ENCODE results near the gene AIF1.
A peak's percentile ranks its signal among the peaks of the same experiment; 100 is the strongest.

AIF1 gene

DNA sequence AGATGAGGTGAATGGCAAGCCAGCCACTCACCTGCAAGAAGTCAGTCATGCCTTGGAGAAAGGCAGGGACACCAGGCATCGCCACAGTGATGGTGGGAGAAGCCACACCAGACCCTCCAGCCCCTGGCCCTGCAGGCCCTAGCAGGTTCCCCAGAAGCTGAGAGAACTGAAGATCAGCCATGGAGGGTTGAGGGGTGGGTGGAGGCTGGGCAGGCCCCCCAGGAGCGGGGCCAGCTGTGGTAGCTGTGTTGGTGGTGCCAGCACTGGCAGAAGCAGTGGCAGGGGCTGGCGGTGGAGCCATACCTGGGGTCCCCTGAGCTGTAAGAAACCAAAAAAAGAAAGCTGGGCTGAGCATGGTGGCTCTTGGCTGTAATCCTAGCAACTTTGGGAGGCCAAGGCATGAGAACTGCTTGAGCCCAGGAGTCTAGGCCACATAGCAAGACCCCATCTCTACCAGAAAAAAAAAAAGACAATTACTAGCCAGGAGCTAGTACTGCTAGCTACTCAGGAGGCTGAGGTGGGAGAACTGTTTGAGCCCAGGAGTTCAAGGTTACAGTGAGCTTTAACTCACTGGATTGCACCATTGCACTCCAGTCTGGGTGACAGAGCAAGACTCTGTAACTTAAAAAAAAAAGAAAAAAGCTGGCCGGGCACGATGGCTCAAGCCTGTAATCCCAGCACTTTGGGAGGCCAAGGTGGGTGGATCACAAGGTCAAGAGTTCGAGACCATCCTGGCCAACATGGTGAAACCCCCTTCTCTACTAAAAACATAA is 27.9 kb downstream of the AIF1 start:
- no peak for DNase-seq (ENCODE audit: low read depth in 2 of 2)

DNA sequence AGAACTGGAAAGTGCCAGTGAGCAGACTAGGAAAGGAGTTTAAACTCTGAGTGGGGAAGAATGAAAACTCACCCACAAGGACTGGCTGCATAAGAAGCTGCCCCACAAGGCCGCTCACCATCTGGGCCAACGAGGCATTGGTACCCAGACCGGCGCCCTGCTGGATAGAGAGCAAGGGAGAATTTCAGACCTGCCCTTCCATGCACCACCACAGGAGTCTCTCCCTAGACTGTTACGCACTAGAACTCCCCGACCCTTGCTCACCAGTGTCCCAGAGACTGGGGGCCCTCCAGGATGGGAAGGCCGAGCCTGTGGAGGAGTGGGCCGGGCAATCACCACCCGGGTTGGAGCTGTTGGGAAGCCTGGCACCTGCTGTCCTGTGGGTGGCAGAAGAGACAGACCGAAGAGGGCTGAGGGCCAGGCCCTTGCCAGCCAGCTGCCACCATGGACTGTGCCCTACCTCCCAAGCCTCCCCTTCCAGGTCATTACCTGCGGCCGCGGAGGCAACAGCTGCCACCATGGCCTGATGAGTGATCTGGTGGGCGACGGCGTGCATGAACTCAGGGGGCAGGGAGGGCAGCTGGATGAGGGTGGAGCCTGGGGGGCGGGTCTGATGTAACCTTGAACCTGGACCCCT is 28.9 kb downstream of the AIF1 start:
- no peak for DNase-seq (ENCODE audit: low read depth in 2 of 2)

DNA sequence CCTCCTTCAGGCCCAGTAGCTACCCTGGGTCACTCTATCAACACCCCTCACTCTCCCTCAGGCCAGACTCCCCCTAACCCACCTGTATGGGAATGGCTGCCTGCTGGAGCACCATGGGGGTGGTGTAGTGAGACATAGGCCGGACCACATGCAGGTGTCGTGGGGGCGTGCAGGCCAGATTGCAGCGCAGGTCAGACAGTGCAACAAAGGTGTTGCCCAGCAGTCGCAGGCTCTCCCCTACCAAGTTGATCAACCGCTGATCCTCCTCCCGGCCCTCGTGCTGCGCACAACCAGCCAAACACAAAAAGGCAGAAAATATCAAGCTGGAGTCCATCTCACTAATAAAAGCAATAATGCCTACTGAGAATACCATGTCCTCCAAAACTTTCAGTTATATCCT is 30.3 kb downstream of the AIF1 start:
- no peak for DNase-seq (ENCODE audit: low read depth in 2 of 2)

DNA sequence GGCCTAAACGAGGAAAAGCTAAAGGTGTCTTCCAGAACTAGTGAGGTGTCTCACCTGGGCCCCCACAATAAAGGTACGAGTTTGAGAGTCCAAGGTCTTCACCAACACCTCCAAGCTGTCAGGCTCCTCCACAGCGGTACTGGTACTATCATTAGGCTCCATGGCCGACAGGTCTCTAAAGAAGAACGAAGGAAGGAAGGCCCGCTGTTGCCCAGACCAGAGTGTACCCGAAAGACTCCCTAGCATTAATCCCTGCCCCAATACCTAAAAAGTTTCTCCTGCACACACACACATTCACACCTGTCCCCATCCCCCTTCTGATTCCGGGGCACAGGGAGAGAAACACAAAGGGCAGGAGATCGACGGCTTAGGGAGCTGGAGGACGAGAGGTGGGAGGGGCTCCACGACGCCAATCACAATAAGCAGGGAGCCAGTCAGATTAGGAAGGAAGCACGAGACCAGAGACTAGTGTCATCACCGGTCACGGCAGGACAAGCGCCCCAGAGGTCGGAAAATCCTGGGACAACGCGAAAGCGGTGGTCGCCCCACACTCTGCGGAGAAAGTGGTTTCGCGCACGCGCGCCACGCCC is 36.7 kb downstream of the AIF1 start:
- no peak for DNase-seq (ENCODE audit: low read depth in 2 of 2)

DNA sequence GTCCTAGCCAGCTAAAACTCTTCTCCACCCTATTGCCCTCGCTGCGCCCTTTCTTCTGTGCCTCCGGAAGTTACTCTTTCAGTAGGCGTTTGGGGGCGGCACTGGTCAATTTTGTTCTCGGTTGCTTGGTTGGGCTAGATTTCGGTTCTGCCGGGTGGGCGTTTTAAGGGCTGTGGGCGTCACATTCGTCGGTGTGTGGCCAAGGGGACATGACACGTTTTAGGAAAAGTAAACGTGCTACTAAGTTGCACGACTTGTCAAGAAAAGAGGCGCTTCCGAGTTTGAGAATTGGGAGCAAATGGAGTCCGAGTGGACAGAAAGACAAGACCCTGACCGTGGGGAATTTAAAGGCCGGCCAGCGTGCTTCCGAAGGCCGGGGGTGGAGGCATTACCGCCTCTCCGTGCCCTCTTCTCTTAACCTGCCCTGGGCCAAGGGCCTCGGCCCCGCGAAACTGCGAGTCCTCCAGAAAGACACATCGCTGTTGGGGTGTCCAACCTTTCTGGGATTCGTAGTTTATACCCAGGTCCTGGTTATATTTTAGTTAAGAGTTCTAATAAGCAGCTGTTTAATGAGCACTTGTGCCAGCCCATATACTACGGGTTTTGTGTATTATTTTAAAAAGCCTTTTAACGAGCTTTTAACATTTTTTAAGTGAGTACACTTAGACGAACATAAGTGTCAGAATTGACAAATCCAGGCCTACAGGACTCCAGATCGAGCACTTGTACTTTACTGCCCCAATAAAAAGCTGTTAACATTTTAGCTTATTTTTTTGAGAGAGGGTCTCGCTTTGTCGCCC is 38.1 kb downstream of the AIF1 start:
- peak; percentile 76 to 82 for DNase-seq (ENCODE audit: low read depth in 2 of 2)

DNA sequence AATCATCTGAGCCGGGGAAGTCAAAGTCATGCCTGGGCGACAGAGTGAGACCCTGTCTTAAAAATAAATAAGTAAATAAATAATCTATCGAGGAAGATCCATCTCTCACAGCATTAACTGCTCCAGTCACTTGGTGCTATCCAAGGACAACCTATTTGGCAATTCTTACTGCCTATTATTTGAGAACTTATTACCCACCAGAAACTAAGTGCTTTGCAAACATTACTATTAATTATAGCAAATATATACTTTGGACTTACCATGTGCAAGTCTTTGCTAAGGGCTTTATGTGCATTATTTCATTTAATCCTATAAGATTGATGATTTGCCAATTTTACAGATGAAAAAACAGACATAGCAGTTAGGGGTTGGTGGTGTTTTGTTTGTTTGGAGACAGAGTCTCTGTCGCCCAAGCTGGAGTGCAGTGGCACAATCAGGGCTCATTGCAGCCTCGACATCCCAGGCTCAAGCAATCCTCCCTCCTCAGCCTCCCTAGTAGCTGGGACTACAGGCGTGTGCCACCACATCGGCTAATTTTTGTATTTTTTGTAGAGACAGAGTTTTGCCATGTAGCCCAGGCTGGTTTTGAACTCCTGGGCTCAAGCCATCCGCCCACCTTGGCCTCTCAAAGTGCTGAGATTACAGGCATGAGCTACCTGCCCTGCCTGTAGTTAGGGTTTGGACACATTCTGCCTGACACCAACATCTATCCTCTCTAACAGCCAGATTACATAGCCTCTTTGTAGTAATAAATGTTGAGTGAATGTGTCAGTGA is 39.7 kb downstream of the AIF1 start:
- DNase-seq (ENCODE audit: low read depth in 2 of 2) = no peak

DNA sequence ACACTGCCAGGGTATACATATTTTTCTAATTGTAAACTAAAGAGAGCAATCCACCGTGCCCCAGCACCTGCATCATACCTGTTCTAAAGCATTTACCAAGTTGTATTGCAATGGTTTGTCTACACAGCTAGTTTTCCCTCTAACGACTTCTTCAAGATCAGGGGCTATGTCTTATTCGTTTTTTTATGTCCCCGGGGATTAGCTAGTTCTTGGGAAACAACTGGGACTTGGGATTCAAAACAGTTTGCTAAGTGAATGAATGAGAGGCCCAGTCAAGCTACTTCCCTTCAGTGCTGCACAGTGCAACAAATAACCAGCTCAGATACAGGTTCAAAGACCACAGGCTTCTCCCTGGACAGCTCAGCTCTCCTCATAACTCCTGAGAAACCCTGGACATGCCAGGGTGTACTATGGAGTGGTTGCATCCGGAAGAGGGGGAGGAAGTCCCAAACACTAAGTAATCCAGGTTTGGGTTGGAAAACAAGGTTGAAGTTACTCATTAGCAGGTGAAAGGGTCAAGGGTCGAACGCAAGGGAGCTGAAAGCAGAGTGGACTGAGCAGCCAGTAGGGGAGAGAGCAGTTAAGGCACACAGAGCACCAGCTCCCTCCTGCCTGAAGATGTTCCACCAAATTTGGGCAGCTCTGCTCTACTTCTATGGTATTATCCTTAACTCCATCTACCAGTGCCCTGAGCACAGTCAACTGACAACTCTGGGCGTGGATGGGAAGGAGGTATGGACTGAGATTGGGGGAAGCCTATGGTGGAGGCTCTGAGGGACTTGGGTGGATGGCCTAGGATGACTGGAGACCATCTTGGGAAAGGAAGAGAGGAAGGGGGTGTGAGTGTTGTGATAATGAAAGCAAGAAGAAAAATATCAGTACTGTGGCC is 40.6 kb downstream of the AIF1 start, which contains the start of gene APOM:
Gene APOM, plus strand, starts transcription at position 546 of the 889 bp plus-strand sequence. Its CDS starts 73 bp downstream, at position 619.
- DNase-seq (ENCODE audit: low read depth in 2 of 2) = no peak

DNA sequence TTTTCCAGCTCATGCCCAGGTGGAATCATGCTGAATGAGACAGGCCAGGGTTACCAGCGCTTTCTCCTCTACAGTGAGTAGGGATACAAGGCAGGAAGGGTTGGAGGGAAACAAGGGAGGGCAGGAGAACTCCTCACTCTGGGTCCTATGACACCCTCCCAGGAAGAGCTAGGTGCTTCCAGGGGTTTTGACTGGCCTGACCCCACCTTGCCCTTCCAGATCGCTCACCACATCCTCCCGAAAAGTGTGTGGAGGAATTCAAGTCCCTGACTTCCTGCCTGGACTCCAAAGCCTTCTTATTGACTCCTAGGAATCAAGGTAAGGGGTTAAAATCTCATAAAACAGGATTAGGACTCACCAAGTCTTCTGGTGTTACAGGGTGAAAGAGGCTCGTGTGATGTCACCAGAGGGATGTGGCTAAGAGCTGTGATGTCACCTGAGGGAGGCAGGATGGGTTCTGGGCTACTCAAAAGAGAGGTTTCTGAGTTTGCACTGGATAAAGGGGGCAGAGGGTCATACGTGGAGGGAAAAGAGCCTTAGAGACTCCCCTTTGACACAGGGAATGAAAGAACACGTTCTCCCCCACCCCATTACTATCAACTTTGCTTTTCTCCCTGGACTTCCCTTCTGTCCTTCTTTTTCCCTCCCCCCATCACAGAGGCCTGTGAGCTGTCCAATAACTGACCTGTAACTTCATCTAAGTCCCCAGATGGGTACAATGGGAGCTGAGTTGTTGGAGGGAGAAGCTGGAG is 42.5 kb downstream of the AIF1 start:
- DNase-seq (ENCODE audit: low read depth in 2 of 2) = no peak

DNA sequence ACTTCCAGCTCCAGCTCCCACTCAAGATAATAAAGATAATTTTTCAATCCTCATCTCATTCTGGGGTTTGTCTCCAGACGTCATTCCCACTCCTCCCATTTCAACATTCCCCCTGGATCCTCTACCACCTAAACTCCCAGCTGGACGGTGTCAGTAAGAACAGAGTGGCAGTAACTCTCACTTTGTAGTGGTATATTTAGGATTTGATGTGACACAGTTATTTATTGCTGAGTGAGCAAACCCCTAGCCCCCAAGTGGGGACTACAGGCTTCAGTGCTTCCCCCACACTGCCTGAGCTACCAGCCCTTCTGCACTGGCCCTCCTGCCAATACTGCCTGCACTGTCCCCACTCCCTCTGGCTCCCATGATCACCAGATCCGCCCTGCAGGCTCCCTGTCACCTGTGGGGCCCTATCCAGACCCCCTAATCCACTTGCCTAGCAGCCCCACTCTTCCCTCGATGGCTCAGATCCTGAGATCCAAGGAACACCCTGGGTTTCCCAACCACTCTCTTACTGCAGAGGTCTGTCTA is 43.2 kb downstream of the AIF1 start:
- DNase-seq (ENCODE audit: low read depth in 2 of 2) = no peak

DNA sequence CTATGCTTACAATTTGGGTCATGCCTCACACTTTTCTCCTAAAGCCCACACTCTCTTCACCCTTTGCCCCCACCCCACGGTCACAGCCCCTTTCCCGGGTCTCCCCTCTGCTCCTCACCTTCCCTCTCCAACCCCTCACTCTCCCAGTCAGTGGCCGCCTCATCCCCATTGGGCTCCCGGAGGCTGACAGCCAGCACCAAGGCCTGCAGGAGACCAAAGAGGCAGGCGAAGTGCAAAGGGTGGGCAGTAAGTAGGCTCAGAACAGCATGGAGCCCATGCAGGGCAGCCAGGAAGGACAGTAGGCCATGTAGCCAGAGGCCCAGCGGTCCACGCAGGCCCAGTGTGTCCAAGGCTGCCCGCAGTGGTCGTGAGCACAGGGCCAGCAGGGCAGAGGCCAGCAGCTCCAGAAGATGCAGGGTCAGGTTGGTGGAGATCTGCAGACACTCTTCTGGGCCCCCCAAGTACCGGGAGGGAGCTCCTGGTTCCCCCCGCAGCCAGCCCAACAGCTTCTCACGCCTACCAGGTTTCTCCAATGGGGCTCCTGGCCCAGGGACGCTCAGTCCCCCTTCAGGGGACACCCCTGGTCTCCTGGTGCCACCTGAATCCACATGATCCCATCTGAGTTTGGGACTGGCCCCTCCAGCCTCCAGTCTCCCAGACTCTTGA is 44.1 kb downstream of the AIF1 start:
- no peak for DNase-seq (ENCODE audit: low read depth in 2 of 2)

DNA sequence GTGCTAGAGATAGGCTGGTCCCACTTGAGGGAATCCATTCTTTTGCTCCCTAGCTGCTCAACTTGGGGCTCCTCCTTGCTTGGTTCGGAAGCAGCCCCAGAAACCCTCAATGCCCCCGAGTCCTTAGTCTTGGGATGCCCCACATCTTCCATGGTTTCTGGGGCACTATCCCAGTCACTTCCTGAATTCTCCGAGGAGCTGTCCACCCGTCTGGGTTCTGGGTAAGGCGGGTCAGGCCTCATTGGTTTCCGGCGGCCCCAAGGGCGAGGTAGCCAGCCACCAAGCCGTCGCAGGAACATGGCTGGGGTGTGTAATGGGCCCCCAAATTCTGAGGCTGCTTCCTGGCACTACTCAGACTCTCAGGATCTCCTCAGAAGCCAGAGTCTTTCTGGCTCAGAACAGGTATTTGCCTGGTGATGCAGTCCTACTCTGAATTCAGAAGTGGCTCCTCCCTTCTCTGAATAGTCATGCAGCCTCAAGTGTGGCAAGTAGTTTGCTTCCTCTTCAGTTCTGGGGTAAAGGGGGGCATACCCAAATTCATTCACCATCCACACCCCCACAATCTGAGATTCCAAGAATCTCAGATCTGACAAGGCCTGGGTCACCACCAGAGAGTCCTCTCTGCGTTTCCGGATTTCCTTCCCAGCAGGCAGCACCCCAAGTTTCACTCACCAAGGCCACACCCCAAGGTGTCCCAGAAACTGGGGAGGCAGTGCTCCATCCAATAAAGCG is 44.8 kb downstream of the AIF1 start:
- DNase-seq (ENCODE audit: low read depth in 2 of 2) = peak in 1 of 2 donors; percentile 23

DNA sequence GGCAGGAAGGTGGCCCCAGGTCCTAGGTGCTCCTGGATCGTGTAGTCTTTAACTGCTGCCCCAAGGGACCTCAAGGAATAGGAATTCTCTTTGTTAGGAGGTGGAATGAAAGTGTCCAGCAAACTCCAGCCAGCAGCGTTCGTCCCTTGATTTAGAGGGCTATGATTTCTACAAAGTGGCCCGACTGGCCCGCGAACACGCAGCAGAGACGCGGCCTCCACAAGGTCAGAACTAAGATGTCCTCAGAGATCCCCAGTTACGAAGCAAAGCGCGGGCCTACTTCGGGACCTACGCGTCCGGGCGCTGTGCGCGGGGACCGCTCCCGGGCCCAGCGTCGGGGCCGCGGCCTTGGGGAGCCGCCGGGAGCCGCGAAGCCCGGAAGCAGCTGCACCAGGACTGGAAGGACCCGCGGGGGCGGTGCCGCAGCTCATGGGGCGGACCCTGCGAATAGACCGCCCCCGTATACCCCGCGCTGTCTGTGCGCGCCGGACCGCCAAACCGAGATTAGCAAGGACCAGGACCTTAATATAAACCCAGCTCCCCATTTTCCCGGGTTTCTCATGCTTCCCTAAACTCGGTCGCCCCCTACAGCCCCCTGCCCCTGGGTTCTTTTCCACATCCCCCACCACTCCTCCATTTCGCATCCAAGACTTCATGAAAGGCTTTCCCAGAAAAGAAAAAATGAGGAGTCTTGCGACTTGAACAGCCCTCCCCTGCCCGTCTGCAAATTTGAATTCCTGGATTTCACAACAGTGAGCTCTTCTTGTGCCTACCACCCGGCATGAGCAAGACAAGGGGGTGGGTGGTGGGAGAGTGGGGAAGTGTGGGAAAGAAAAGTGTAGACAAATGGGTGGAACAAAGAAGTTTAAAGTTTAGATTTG is 45.6 kb downstream of the AIF1 start, which contains the start of gene C6orf47:
Gene C6orf47, minus strand, starts transcription at position 398 of the 881 bp plus-strand sequence. CDS start 831 bp downstream, outside the sequence.
- peak; percentile 75 to 81 for DNase-seq (ENCODE audit: low read depth in 2 of 2)

DNA sequence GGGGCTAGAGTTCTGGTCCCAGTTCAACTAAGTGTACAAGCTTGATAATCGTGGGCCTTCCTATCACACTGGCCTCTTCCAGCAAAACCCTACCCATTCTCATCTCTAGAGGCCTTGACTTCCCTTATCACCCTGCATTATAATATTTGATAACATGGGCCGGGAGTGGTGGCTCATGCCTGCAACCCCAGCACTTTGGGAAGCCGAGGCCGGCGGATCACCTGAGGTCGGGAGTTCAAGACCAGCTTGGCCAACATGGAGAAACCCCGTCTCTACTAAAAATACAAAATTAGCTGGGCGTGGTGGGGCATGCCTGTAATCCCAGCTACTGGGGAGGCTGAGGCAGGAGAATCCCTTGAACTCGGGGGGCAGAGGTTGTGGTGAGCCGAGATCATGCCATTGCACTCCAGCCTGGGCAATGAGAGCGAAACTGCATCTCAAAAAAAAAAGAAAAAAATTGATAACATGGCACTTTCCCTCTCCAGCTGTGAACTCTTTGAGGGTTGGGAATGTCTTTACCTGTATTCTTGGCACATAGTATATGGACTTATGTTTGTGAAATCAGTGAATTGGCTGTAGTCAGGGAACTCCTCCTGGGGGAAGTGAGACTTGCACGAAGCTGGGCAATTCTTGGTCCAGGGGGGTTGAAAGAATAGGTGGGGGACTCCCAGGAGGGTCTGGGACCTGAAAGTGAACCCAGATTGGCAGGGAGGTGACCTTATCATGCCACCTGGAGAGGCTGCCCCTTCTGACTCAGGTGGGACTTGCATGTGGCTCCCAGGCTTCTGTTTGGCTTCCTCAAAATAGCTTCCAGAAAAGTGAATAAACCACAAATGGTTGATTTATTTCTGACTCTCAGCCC is 46.5 kb downstream of the AIF1 start:
- DNase-seq (ENCODE audit: low read depth in 2 of 2) = no peak

DNA sequence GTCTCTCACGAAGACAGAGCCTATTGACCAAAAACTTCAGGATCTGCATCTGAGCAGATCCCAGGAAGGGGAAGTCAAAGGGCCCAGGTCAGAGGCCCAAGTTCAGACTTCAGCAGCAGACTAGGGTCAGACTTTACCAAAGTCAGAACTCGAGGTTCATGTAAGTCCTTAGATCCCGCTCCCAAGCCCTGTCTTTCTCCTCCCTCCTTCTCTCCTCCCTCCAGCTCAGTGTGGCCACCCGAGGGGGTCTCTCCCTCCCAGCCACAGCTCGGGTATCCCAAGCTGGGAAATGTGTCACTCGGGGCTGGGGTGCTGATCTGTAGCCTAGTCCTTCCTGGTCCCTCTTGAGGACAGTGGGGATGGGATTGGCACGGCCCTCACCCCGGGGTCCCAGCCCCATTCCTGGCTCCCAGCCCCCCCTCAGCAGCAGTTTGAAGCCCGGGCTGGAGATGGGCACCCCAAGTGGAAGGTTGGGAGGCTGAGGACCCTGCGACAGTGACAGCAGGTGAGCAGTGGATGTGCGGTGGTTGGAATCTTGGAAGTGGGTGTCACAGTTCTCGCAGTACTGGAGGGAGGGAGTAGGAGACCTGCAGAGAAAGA is 47.2 kb downstream of the AIF1 start:
- DNase-seq (ENCODE audit: low read depth in 2 of 2) = no peak

DNA sequence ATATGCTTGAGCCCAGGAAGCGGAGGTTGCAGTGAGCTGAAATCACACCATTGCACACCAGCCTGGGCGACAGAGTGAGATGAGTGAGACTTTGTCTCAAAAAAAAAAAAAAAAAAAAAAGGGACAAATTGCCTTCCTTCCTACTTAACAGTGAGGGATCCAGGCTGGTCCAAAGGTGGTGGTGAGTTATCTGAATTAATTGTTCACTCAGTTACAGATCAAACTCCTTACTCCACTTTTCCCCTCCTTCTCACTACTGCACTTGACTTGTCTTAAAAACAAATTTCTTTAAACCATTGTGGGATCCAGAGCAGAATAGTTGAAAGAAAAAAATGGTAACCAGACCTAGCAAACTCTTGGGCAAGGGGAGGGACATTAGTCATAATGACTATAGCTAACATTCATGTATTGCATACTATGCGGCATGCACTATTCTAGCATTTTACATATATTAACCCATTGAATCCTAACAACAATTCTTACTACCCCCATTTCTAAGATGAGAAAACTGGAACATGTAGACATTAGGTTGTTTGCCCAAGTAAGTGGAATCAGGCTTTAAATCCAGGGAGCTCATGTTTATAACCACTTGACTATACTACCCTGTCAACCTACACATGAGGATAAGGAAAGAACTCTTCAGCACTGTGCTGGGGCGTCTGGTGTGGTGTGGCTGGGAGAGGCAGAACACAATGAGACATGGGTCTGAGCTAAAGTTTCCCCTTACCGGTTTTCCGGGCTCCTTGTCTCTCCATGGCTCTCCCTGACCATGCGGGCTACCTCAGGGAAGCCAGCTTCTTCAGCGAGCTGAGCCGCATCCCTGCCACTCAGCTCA is 48.3 kb downstream of the AIF1 start:
- no peak for DNase-seq (ENCODE audit: low read depth in 2 of 2)

Measured in stimulated activated CD8-positive, alpha-beta memory T cell treated with anti-CD3 and anti-CD28 coated beads, Interleukin-2, amount 100 ng/mL, for 48 hours (primary cell).